ENCODE data around the gene MRPS35. TPM values are rescaled to one million over a fixed set of nuclear protein-coding genes. Genes with fewer than 3 reads are reported as not detected.

Gene MRPS35
- total RNA-seq, 4 donors from 2014 or later, result 34.5 to 39.5 (median 37.6) TPM

DNA sequence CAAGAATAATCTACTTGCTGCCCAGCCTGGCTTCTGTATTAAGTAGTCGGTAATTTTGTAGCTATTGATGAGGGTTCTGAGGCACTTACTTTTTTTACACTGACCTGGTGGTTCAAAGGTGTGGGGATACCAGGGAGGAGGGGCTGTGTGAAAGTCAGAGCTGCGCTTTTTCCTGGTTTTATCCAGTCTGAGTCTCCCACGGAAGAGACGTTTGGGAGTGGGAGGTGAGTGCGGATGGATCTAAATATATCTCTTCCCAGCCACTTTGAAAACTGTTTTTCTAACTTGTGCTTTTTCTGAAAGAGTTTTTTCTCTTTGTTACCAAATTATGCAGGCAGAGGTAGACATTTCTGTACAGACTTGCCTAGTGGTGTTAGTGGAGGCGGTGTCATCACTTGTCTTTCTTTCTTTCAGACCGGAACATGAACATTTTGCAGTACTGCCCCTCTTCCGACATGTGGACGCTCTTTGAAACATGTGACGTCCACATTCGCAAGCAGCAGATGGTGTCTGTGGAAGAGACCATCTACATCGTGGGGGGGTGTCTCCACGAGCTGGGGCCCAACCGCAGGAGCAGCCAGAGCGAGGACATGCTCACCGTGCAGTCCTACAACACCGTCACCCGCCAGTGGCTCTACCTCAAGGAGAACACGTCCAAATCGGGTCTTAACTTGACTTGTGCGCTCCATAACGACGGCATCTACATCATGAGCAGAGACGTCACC, 86.8 kb downstream of the MRPS35 start:
- WGBS, result 94% methylated on average over 18 of the region's 24 CpGs

DNA sequence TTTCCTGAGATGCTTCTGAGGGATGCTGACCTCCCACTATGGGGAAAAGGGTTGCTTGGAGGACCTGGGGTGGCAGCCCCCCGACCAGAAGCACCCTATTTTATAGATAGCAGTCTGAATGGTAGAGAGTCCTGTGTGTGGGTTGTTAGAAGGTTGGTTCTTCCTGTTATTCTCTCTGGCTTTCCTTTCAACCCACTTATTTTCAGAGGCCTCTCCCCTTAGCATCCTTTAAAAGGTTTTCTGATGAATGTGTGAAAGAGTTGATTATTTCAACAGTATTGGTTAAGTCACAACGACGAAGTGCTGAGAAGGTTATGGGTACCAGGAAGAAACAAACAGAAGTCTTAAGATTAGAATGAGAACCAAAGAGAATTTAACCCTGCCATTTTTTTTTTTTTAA, 90.2 kb downstream of the MRPS35 start:
- 94% methylated on average over 3 of the region's 3 CpGs for WGBS
- no peak for TF ChIP-seq POLR2A (IDR thresholded peaks at IDR 0.05; ENCODE audit: low read depth)
- TF ChIP-seq POLR2AphosphoS5 (IDR thresholded peaks at IDR 0.05), result no peak
- no peak for TF ChIP-seq EP300 (IDR thresholded peaks at IDR 0.05)
- TF ChIP-seq, protein P1, sequence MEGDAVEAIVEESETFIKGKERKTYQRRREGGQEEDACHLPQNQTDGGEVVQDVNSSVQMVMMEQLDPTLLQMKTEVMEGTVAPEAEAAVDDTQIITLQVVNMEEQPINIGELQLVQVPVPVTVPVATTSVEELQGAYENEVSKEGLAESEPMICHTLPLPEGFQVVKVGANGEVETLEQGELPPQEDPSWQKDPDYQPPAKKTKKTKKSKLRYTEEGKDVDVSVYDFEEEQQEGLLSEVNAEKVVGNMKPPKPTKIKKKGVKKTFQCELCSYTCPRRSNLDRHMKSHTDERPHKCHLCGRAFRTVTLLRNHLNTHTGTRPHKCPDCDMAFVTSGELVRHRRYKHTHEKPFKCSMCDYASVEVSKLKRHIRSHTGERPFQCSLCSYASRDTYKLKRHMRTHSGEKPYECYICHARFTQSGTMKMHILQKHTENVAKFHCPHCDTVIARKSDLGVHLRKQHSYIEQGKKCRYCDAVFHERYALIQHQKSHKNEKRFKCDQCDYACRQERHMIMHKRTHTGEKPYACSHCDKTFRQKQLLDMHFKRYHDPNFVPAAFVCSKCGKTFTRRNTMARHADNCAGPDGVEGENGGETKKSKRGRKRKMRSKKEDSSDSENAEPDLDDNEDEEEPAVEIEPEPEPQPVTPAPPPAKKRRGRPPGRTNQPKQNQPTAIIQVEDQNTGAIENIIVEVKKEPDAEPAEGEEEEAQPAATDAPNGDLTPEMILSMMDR (IDR thresholded peaks at IDR 0.05), result no peak
- no peaks in the 10 kb centered on the region for H3K9me3 ChIP-seq
- H3K27ac ChIP-seq (replicated peaks in 1 of 4), result no peak overlapping the region
- no peaks in the 10 kb centered on the region for H3K27me3 ChIP-seq
- H3K4me1 ChIP-seq, result peaks cover 0 to 4% (median 0%) of the 10 kb centered on the region in 4 donors
- DNase-seq (ENCODE audit: extremely low spot score), result no peak
- intact Hi-C loops (cut with DNase I), result no loop called here
- H3K4me3 ChIP-seq, result no peak overlapping the region
- H3K36me3 ChIP-seq, result peaks cover 12 to 61% (median 36%) of the 10 kb centered on the region in 4 donors

More for the DNA sequence above, 86.8 kb downstream of the MRPS35 start:
- intact Hi-C loops (cut with DNase I), result no loop called here
- H3K9me3 ChIP-seq, result no peaks in the 10 kb centered on the region
- H3K27me3 ChIP-seq, result no peaks in the 10 kb centered on the region
- no peak overlapping the region for H3K27ac ChIP-seq (replicated peaks in 1 of 4)
- H3K4me1 ChIP-seq, result peaks cover 0 to 5% (median 2%) of the 10 kb centered on the region in 4 donors
- TF ChIP-seq POLR2A (IDR thresholded peaks at IDR 0.05; ENCODE audit: low read depth) (no peak), EP300 (IDR thresholded peaks at IDR 0.05) (no peak), POLR2AphosphoS5 (IDR thresholded peaks at IDR 0.05) (no peak)
- TF ChIP-seq, protein P1 (IDR thresholded peaks at IDR 0.05), result no peak
- peaks cover 16 to 91% (median 64%) of the 10 kb centered on the region in 4 donors for H3K36me3 ChIP-seq
- DNase-seq (ENCODE audit: extremely low spot score), result no peak
- H3K4me3 ChIP-seq, result no peak overlapping the region

DNA sequence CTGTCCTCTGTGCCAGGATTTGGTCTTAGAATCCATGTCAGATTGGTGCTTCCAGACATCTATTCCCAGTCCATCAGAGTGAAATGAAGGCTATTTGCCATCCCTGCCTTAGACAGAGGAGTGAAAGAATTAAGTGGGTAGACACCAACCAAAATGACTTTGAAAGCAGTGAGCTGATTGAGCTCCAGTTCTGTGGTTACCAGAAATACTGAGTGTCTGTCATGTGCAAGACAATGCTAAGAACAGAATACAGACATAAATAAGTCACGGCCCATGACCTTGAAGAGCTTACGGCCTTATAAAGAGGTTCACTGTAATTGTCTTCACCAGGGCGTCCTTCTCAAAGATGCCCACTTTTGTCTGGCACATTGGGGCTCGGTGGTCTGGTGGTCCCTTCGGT, 91.0 kb downstream of the MRPS35 start:
- no peak overlapping the region for H3K4me3 ChIP-seq
- no peaks in the 10 kb centered on the region for H3K9me3 ChIP-seq
- 94% methylated on average over 5 of the region's 5 CpGs for WGBS
- intact Hi-C loops (cut with DNase I), result no loop called here
- H3K27me3 ChIP-seq, result no peaks in the 10 kb centered on the region
- TF ChIP-seq EP300 (IDR thresholded peaks at IDR 0.05) (no peak), POLR2AphosphoS5 (IDR thresholded peaks at IDR 0.05) (no peak), POLR2A (IDR thresholded peaks at IDR 0.05; ENCODE audit: low read depth) (no peak)
- TF ChIP-seq, protein P1 (IDR thresholded peaks at IDR 0.05), result no peak
- DNase-seq (ENCODE audit: extremely low spot score), result no peak
- H3K4me1 ChIP-seq, result no peaks in the 10 kb centered on the region
- peaks cover 12 to 53% (median 28%) of the 10 kb centered on the region in 4 donors for H3K36me3 ChIP-seq
- H3K27ac ChIP-seq (replicated peaks in 1 of 4), result no peak overlapping the region

DNA sequence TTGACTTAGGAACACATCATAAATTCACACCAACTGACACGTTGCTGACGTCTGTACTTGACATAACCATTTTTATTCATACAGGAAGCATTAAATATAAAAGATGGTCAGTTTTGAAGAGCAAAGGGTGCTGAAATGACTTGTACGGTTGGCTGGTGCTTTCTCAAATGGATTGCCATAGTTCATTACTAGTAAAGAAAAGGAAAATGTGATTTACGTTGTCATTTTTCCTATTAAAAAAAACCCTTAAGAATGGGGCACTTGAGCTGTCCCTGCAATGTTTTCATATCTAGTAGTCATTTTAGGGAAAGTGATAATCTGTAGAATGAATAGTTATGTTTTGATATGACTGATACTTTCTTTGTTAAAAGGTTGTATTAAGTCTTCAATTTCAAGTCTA, 91.9 kb downstream of the MRPS35 start:
- TF ChIP-seq POLR2A (IDR thresholded peaks at IDR 0.05; ENCODE audit: low read depth) (no peak), EP300 (IDR thresholded peaks at IDR 0.05) (no peak), POLR2AphosphoS5 (IDR thresholded peaks at IDR 0.05) (no peak)
- TF ChIP-seq, protein P1 (IDR thresholded peaks at IDR 0.05), result no peak
- intact Hi-C loops (cut with DNase I), result no loop called here
- H3K36me3 ChIP-seq, result peaks cover 9 to 45% (median 20%) of the 10 kb centered on the region in 4 donors
- H3K27ac ChIP-seq (replicated peaks in 1 of 4), result no peak overlapping the region
- WGBS, result 67% methylated on average over 4 of the region's 4 CpGs
- no peak overlapping the region for H3K4me3 ChIP-seq
- H3K4me1 ChIP-seq, result no peaks in the 10 kb centered on the region
- DNase-seq (ENCODE audit: extremely low spot score), result no peak
- H3K9me3 ChIP-seq, result no peaks in the 10 kb centered on the region
- H3K27me3 ChIP-seq, result no peaks in the 10 kb centered on the region
